NCI-H2081 treated with DMSO at 0.1 percent for 48 hours (cell line): ENCODE measurements around the gene TIMM10.

Experiments
- DNase-seq: peaks from one replicate; lab custom pipeline; 2025; lab: John Stamatoyannopoulos, UW

Gene TIMM10

GRCh38 chr11:57482782-57483561, 47.6 kb downstream of the TIMM10 start:
- no peak for DNase-seq

DNA sequence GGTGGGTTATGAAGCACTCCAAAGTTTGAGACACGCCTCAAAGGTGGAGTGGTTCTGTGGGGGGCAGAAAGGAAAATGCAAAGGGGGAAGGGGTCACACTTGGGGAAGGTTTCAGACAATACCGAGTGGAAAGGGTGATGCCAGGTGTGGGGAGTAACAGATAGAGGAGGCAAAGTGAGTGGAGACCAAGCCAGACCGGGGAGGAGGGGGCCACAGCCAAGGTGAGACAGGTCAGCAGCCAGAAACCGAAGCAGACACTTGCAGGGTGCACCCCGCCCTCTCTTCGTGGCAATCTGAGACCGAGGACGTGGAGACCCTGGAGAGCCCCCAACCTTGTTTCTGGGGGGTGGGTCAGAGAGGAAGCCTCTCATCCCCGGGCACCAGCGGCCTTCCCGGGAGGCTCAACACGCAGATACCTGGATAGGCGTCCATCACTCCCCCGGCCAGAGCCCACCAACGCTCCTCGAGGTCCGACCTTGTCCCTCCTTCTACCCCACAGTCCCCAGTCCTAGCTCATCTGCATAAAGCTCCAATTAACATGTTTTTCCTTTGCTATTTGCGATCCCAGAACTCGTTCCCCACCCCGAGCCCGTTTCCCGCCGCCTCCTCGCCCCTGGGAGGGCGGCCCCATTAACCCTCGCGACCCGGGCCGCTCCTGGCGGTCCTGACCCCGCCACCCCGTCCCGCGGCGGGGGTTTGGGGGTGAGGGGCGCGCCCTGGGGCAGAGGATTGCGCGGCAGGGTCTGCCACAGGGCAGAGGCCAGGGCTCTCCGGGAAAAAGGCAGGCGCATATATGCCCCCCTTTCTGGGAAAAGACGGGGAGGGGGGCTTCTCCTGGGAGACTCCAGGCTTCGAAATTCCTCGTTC, 48.4 kb downstream of the TIMM10 start:
- no peak for DNase-seq

DNA sequence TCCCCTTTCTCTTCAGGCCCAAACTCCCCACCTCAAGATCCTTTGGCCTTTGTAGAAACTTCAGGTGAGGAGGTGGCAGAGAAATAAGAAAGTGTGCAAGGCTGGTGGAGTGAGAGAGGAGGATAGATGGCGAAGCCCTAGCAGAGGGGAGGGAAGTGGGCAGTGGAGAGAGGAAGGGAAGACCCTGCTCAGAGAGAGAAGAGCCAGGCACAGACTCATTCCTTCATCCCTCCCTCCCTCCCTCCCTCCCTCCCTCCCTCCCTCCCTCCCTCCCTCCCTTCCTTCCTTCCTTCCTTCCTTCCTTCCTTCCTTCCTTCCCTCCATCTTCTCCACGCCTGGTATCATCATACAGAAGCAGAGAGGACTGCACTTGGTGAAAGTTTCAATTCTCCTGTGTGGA, 49.2 kb downstream of the TIMM10 start:
- DNase-seq: no peak

DNA sequence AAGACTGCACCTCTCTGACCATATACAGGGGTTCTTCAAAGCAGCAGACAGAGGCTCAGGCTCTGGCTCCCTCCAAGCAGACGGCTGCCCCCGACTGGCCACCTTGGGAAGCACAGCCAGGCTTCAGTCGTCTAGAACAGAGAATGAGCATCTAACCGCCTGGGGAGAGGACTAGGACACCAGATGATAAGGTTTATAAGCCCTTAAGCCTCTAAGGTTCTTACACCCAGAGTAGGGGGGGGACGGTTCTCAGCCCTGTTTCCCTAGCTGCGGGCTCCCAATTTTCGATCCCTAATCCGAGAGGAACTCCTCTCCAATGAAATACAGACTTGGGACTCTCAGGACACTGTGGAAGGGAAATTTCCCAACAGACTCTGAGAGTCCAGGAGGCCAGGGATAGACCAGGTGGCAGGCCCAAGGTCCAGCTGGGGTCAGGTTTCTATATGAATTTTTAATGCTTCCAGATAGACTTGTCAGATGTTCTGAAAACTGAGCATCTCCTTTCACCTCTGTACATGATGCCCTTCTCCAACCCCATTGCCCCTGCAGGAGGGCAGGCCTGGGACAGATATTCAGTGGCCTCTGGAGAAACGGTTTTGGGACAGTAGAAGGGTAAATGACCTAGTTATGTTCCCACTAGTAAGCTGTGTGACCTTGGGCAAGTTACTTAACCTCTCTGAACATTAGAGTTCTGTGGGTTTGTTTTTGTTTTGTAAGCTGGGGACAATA, 50.0 kb downstream of the TIMM10 start:
- no peak for DNase-seq

DNA sequence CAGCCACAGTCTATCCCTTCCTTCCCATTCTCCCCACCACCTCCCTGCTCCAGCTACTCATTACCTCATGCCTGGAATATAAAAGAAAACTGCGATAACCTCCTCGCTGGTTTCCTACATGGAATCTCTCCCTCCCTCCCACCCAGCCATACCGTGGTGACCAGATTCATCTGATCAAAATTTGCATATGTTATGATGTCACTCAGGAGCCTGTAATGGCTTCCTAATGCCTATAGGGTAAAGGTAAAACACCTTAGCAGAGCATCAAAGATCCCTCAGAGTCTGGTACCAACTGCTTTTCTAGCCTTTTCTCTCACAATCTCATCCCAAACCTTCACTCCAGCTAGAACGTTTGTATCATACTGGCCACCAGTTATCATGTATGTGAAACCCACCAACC, 50.6 kb downstream of the TIMM10 start:
- DNase-seq: no peak

DNA sequence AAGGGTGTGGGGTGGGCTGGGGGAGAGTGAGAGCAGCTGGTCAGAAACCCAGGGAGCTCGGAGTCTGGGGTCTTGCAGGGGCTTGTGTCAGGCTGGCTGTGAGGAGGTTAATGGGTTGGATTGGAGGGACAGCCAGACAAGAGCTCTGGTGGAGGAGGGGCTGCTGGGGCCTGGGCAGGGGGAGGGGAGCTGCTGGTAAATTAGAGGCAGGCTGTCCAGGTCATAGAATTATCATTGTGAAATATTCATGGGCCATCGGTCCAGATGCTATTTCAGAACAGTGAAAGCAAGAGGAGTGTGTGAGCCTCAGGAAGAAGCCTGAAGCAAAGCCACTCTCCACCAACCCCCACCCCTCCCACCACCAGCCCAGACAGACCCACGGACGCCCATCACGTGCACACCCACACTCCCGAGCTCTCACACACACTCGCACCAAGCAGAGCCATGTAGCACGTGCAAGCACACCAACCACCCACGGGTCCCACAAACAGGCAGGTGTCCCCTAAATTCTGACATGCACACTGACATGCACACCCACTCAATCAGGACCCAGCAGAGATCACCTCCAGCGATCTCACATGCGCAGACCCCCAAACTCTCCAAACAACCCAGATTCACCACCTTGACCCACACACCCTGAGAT, 51.4 kb downstream of the TIMM10 start:
- DNase-seq: no peak
